HG02588 (cell line): ENCODE results near the gene ATG14.

Experiments
- ATAC-seq: cut with Tn5 transposase; IDR thresholded peaks from one replicate; pipeline ENCODE4 v1.9.1; 2021; ENCODE audit warnings: mild to moderate bottlenecking, moderate library complexity; ENCODE audit not compliant: unreplicated experiment

The ATG14 gene

DNA sequence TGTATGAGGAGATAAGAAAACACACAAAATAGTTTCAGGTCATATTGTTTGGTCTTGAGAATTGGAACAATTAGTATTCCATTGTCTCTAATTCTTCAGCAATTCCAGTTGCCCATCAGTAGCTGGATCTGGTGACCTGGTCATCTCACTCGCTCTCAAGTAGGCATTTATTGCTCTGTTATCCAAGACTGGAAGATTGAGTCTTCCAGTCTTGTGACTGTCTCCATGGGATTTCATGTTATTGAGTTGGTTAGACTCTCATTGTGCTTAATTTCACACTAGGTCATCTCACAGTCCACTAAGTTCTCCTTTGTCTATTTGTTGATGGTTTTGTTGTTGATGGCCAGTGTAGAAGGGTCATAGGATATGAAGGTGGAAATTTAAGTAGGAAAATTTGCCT is 92.9 kb downstream of the ATG14 start:
- ATAC-seq: no peak

DNA sequence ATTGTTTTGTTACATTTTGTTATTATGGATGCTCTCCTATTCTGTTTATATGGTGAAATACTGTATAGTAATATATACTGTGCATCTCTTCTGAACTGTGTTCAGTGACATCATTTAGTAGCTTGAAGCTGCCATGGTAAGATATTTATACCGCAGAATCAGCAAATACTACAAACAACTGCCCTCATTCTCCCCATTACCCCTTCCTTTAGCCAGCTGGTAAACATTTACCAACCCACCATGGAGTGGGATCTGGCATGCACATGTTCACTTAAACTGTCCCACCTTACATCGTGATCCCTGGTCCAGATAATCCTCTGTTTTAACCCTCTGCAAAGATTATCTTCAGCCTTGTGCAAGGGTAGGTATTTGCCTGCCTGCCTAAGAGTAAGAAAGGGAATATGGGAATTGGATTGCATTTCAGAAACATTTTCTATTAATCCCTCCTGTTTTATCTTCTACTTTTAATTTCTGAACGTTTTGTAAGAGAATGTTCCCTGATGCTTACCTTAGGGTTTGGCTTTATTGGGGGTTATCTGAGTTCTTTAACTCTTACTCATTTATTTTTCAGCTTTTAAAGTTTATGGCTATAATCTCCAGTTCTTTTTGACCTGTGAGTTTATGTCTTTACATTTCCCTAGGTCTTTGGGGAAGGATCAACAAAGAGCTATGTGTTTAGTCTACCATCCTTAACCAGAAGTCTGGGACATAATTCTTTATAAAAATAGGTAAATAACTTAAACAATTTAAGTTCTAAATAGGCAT is 93.9 kb downstream of the ATG14 start:
- ATAC-seq: no peak

DNA sequence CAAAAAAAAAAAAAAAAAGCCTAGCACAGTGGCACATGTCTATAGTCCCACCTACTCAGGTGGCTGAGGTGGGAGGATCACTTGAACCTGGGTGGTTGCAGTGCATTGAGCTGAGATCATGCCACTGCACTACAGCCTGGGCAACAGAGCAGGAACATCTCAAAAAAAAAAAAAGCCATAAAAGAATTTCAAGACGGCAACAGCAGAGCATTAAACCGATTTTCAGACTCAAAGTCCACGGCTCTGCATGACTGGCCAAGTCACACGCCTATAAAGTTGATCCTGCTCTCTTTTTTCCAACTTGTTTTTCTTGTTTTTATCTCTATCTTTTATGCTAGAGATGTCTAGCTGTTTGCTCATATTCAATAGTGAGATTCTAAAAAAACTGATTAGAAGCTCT is 95.1 kb downstream of the ATG14 start:
- no peak for ATAC-seq
